OCI-LY3 (cell line): ENCODE data around the gene DPH3.

Experiments
- H2AFZ ChIP-seq: fragments of 200-600, 300-600 bp; shearing (Covaris generic); 2 replicates; pipeline ENCODE4 v1.6.0; 2014; ENCODE audit warnings: antibody characterized with exemption, low read depth, low read length
- H3K27ac ChIP-seq: fragments of 200-600, 300-600 bp; sonication (generic); 2 replicates; pipeline ENCODE4 v1.5.1; 2014; ENCODE audit warnings: mild to moderate bottlenecking, low read length, moderate library complexity, mixed read lengths
- H3K27me3 ChIP-seq: fragments of 200-600, 300-600 bp; sonication (generic); 2 replicates; pipeline ENCODE4 v1.6.1; 2014; ENCODE audit warnings: low read depth, low read length, mixed read lengths
- H3K36me3 ChIP-seq: fragments of 200-600, 300-600 bp; sonication (generic); replicated peaks from 2 replicates; pipeline ENCODE3; 2014; ENCODE audit warnings: low read depth, low read length, mixed read lengths
- H3K4me1 ChIP-seq: fragments of 300-600, 200-600 bp; sonication (generic); 2 replicates; pipeline ENCODE4 v1.6.1; 2014; ENCODE audit warnings: low read length, mixed read lengths
- H3K4me2 ChIP-seq: fragments of 200-600, 300-600 bp; sonication (generic); 2 replicates; pipeline ENCODE4 v1.6.1; 2014; ENCODE audit warnings: low read length, mixed read lengths
- H3K4me3 ChIP-seq: fragments of 300-600, 200-600 bp; sonication (generic); 2 replicates; pipeline ENCODE4 v1.5.1; 2014; ENCODE audit warnings: antibody characterized with exemption, mild to moderate bottlenecking, low read length, moderate library complexity
- H3K79me2 ChIP-seq: fragments of 300-600, 200-600 bp; shearing (Covaris generic); 2 replicates; pipeline ENCODE4 v1.6.1; 2014; ENCODE audit warnings: mild to moderate bottlenecking, low read length, mixed read lengths
- H3K9ac ChIP-seq: fragments of 300-600, 200-600 bp; shearing (Covaris generic); 2 replicates; pipeline ENCODE4 v1.6.0; 2014; ENCODE audit warnings: mild to moderate bottlenecking, low read length, moderate library complexity
- H3K9me3 ChIP-seq: fragments of 200-600, 300-600 bp; shearing (Covaris generic); 2 replicates; pipeline ENCODE4 v1.6.1; 2014; ENCODE audit warnings: low read length, mixed read lengths; ENCODE audit not compliant: insufficient read depth
- H4K20me1 ChIP-seq: fragments of 200-600, 300-600 bp; sonication (generic); 2 replicates; pipeline ENCODE4 v1.6.1; 2016; ENCODE audit warnings: low read length, mixed read lengths; ENCODE audit not compliant: insufficient read depth
- CTCF ChIP-seq: fragments of 200-600, 300-600 bp; sonication (generic); IDR thresholded peaks from 2 replicates; pipeline ENCODE4 v1.5.1; 2014; ENCODE audit warnings: antibody characterized with exemption, low read length, low read depth
- EZH2phosphoT487 ChIP-seq: fragments of 200-600 bp; shearing (Covaris generic); IDR thresholded peaks from 2 replicates; pipeline ENCODE4 v1.6.1; 2018; ENCODE audit warnings: antibody characterized with exemption, mixed run types, low read depth

Gene DPH3

DNA sequence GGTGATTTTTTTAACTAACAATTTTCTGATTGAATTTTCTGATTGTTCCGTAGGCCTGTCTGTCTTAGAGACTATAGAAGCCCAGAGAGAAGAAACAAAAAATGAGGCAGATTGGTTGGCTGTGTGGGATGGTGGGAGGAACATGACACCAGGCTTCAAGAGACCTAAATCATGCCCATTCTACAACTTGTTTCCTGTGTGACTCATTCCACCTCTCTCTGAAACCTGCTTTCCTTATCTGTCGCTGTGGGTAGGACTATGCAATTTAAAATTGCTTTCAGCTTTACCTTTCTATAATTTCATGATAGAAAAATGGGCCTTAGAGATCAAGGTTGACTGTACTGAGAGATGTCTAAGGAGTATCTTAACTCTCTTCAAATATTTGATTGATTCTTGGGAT, 44.8 kb upstream of the DPH3 start:
- H3K4me2 ChIP-seq = peak overlapping the region; percentile 60
- TF ChIP-seq EZH2phosphoT487 = no peak
- no peak for TF ChIP-seq CTCF
- no peaks in the 10 kb centered on the region for H3K79me2 ChIP-seq
- no peaks in the 10 kb centered on the region for H3K9me3 ChIP-seq
- peaks cover 30% of the 10 kb centered on the region for H4K20me1 ChIP-seq
- H3K36me3 ChIP-seq = peaks cover 51% of the 10 kb centered on the region
- no peaks in the 10 kb centered on the region for H3K27me3 ChIP-seq
- peak overlapping the region; percentile 83 for H3K27ac ChIP-seq
- H3K4me1 ChIP-seq = peaks cover 41% of the 10 kb centered on the region
- H2AFZ ChIP-seq = no peak overlapping the region
- peak overlapping the region; percentile 22; the same call in 1 of the 2 replicates for H3K4me3 ChIP-seq
- H3K9ac ChIP-seq = peak overlapping the region; percentile 29; the same call in 1 of the 2 replicates

- Histone ChIP-seq H3K4me1 (peaks cover 41% of the 10 kb centered on the region), H3K27ac (no peak overlapping the region), H3K79me2 (no peaks in the 10 kb centered on the region), H3K36me3 (peaks cover 44% of the 10 kb centered on the region), H3K9ac (no peak overlapping the region), H4K20me1 (peaks cover 25% of the 10 kb centered on the region), H3K4me3 (no peak overlapping the region), H2AFZ (no peak overlapping the region), H3K4me2 (no peak overlapping the region), H3K9me3 (no peaks in the 10 kb centered on the region), H3K27me3 (no peaks in the 10 kb centered on the region)
- TF ChIP-seq EZH2phosphoT487 (no peak), CTCF (no peak)
These were observed 44.0 kb upstream of the DPH3 start for GRCh38 chr3:16308727-16309126.

DNA sequence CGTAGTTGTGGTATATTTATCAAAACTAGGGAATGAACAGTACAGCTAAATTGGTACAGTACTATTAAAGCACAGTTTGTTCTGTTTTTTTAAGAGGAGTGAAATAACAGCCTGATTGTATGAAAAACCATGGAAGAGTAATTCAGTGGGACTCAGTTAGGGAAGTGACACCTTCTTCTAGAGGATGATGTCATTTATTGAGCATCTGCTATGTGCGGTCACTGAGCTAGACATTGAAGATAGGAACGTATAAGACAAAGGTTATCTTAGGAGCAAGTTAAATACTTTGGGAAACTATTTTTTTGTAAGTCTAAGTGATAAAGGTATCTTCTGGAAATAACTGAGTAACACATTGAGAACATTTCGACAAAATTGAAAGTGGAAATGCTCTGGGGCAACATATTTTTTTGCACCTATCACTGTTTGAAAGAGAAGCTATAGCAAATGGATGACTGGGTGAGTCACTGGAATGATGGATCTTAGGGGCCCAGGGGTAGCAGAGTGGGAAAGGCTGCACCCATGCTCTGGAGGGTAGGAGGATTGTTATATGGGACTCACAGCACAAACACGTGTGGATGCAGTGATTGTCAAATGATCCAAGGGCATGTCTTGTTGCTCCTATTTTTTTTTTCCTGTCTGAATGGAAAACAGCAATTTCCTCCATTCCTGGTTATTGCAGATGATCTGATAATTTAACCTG, 43.2 kb upstream of the DPH3 start:
- H3K9ac ChIP-seq = no peak overlapping the region
- H3K27me3 ChIP-seq = no peaks in the 10 kb centered on the region
- peaks cover 20% of the 10 kb centered on the region for H4K20me1 ChIP-seq
- no peaks in the 10 kb centered on the region for H3K79me2 ChIP-seq
- no peak overlapping the region for H2AFZ ChIP-seq
- no peaks in the 10 kb centered on the region for H3K9me3 ChIP-seq
- H3K36me3 ChIP-seq = peaks cover 40% of the 10 kb centered on the region
- H3K4me1 ChIP-seq = peaks cover 41% of the 10 kb centered on the region
- TF ChIP-seq CTCF = no peak
- no peak for TF ChIP-seq EZH2phosphoT487
- H3K27ac ChIP-seq = no peak overlapping the region
- H3K4me2 ChIP-seq = no peak overlapping the region
- no peak overlapping the region for H3K4me3 ChIP-seq

DNA sequence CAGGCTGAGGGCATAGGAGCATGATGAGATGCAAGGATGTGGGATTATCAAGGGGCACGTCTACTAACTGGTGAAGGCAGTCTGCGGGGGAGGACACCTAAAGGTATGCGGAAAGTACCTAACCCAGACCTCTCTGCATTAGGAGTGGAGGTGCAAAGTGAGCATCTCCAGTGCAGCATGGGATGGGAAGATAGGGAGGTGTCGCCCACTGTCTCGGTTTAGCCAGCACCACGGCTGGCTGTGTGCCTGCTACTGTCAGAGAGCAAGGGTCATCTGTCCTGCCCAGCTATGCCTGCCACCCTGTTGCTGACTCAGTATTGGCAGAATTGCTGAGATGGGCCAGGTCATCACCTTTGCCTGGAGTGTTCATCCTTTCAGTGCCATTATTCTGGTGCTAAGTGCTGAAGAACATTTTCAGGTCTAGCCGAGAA, 40.4 kb upstream of the DPH3 start:
- Histone ChIP-seq H3K27ac (no peak overlapping the region), H3K79me2 (no peaks in the 10 kb centered on the region), H3K4me2 (no peak overlapping the region), H3K9ac (no peak overlapping the region), H3K4me1 (peaks cover 19% of the 10 kb centered on the region), H3K27me3 (no peaks in the 10 kb centered on the region), H2AFZ (no peak overlapping the region), H3K4me3 (no peak overlapping the region), H4K20me1 (peaks cover 5% of the 10 kb centered on the region), H3K36me3 (peaks cover 45% of the 10 kb centered on the region), H3K9me3 (no peaks in the 10 kb centered on the region)
- TF ChIP-seq EZH2phosphoT487 (no peak), CTCF (no peak)
